GM21360 (cell line): Measurements from ENCODE around the gene ALKBH1.
"Not testable (repeated sequence)": the region's sequence is repeated elsewhere in the genome, so short reads cannot be mapped to it uniquely, and the experiment has no call there.

Experiments used
- ATAC-seq: cut with Tn5 transposase; IDR thresholded peaks from one replicate; pipeline ENCODE4 v1.9.1; 2021; ENCODE audit warnings: mild to moderate bottlenecking, moderate library complexity; ENCODE audit not compliant: unreplicated experiment

Gene ALKBH1

GRCh38 chr14:77707724-77708408 lies at the start of gene ALKBH1, which contains the start of gene SLIRP:
Gene ALKBH1 (minus strand): TSS chr14:77708023. CDS start chr14:77708004, 19 bp downstream.
Gene SLIRP (plus strand): TSS chr14:77708103. CDS start chr14:77708112, 9 bp downstream.
- peak; percentile 95 for ATAC-seq

- no peak for ATAC-seq
Measured at GRCh38 chr14:77752799-77753516, 45.1 kb upstream of the ALKBH1 start.

- ATAC-seq: no peak
Measured at GRCh38 chr14:77752266-77752665, 44.4 kb upstream of the ALKBH1 start.

GRCh38 chr14:77747425-77747824 lies 39.6 kb upstream of the ALKBH1 start:
- ATAC-seq: not testable (repeated sequence)

GRCh38 chr14:77746064-77746702 lies 38.4 kb upstream of the ALKBH1 start:
- no peak for ATAC-seq

- no peak for ATAC-seq
Measured at GRCh38 chr14:77741438-77741837, 33.6 kb upstream of the ALKBH1 start.

- ATAC-seq: no peak
Measured at GRCh38 chr14:77738559-77739250, 30.9 kb upstream of the ALKBH1 start.

- no peak for ATAC-seq
Measured at GRCh38 chr14:77730976-77731497, 23.2 kb upstream of the ALKBH1 start.

- no peak for ATAC-seq
Measured at GRCh38 chr14:77722301-77722700, 14.5 kb upstream of the ALKBH1 start.

GRCh38 chr14:77721437-77721836 lies 13.6 kb upstream of the ALKBH1 start:
- no peak for ATAC-seq

GRCh38 chr14:77717608-77718305 lies 9.9 kb upstream of the ALKBH1 start:
- no peak for ATAC-seq

- ATAC-seq: no peak
Measured at GRCh38 chr14:77714926-77715325, 7.1 kb upstream of the ALKBH1 start.

GRCh38 chr14:77710364-77710763 lies 2.5 kb upstream of the ALKBH1 start:
- ATAC-seq: no peak

GRCh38 chr14:77709412-77709811 lies 1.6 kb upstream of the ALKBH1 start:
- ATAC-seq: no peak

- ATAC-seq: no peak
Measured at GRCh38 chr14:77708749-77709148, 926 bp upstream of the ALKBH1 start.

- ATAC-seq: peak; percentile 25
Measured at GRCh38 chr14:77707355-77707723, 484 bp downstream of the ALKBH1 start.

- no peak for ATAC-seq
Measured at GRCh38 chr14:77691259-77691658, 16.6 kb downstream of the ALKBH1 start.

- no peak for ATAC-seq
Measured at GRCh38 chr14:77682158-77682553, 25.7 kb downstream of the ALKBH1 start.

- ATAC-seq: no peak
Measured at GRCh38 chr14:77681196-77682157, 26.3 kb downstream of the ALKBH1 start.
